Hippocampal formation (tissue), 2 donors: ENCODE data around the gene SRGAP3.
A peak's percentile ranks its signal among the peaks of the same experiment; 100 is the strongest.

Experiments used
- DNase-seq, 2 donors: peaks; one replicate each; lab custom pipeline; 2025; lab: John Stamatoyannopoulos, UW

Gene SRGAP3

DNA sequence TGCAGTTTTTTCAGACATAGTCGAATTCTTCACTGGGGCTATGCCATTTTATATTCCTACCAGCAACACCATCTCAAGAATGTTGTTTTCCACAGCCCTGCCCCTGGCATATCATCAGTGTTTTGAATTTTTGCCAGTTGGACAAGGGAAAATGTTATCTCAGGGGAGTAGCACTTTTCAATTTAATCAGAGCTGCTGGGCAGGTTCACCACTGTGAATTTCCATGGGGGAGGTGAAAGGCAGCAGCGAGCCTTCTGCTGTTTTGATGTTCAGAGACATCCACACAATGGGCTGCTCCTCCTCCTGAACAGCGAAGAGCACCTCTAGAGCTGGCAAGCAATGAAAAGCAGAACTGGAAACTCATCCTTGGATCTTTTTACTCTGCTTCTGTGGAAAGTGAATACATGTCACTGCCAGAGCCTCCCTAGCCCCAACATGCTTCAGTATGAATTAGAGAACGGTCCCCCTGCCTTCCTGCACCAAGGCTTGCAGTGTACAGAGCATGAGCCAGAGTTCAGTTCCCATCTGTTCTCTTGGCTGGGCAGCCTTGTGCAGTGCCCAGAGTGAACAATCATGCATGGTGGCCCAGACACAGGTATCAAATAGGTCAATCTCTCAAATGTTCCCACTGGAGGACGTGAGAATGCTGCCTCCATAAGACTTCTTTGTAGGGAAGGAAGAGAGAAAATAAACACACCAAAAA lies 230.0 kb downstream of the SRGAP3 start:
- DNase-seq = no peak

DNA sequence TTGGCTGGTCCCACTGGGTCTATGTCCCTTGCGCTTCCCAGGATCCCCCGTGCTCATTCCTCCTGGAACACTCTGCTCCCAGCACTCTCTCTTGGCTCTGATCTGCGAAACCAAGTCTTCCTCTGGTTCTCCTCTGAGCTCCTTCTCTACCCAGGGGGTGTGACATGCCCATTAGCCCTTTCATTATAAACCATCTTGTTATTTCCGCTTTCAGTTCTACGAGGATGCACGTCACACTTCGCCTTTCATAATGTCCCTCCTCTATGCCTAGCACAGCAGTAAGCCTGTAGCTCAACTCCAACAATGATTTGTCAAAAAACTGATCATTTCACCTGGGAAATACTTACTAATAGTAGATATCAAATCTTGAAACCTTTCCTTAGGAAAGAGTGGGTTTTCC lies 234.2 kb downstream of the SRGAP3 start:
- DNase-seq = no peak

DNA sequence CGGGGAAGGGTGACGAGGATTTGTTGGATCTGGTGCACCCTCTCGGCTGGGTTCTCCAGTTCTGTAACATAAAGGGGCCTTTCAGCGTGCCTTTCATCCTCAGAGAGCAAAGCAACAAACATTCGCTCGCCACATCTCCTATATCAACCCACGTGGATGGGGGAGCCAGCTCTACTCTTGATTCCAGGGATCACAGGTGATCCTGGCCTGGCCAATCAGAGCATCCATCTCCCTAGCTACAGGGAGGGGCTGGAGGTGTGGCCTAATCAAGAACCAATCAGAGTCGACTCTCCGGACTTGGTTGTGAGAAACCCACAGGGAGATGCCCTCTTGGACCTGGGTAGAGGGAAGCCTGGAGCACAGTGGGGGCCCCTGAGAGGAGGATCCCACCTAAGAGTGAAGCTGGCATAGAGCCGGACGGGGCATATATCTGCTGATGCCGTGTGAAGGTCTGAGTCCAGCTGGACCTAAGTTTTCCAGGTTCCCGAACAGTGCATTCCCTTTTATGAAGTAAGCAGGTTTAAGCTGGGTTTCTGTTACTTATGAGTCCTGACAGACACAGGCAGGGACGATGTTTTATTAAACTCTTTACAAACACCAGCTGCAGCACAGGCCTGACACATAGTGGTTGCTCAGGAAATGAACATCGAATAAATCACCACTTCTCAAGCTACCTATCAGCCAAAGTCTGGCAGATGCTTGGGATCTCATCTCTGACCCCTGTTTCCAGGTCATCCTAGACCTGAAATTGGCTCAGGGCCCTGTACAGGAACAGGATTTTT lies 235.5 kb downstream of the SRGAP3 start:
- DNase-seq = no peak

DNA sequence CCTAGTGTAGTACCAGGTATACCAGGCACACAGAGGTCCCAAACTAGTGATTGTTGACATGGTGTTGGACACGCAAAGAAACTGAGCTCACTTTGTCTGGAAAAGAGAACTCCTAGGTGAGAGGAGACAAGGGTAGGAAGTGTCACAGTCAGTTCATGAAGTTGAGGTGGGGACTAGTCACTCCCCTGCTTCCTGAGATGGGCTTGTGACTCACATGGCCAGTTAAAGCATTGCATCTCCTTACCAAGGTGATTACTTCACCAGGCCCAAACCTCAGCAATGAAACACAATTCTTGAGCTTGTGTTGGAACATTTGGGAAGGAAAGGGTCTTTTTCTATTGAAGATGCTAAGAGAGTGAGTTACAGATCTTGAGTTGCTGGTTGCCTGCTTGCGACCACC lies 236.9 kb downstream of the SRGAP3 start:
- DNase-seq = no peak

DNA sequence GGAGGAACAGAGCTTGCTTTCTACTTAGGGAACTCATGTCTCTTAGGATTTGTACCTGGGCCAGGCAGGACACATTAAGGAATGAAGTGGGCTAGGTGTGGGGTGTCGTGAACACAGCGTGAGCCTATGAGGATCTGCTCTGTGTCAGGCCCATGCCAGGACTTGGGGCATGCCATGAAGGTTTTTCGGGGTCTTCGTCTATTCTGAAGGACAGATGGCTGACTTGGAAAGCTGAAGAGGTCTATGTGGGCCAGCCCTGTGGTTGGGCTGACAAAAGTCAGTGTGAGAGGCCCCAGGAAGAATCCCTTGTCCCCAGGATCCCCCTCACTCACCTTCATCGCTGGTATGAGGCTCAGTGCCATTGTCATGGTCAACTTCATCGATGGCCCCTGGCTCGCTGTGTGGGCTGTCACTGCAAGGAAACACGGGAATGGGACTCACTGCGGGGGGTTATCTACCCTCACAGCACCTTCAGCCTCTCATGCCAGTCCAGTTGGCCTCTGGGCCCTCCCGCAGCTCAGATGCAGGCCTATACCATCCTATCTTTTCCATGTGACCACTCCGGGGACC lies 239.4 kb downstream of the SRGAP3 start:
- DNase-seq = no peak

DNA sequence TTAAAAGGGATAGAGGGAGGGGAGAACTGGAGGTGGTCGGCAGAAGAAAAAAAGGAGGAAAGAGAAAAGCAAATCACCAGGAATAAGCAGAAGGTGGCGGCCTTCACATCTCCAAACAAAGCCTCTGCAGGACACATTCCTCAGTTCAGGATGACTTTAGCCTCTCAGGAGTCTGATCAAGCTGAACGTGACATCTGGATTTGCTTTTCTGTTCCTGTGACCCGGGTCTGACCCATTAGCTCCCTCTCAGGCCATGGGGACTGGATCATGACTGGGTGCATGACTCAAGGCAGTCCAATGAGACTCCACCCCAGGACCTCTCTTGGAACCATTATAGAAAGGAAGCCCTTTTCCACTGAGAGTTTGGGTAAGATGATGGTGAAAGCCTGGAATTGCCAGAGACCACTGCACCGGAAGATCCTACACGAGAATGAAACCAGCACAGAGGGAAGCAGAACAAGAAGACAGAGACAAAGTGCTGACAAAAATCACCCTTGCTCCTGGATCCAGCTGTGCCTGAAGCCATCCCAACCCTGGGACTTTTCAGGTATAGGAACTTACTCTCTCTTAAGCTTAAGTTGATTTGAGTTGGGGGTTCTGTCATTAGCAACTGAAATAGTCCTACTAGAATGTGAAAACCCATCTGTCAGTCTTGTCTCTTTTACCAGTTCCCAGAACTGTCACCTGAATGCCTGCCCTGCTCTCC lies 240.7 kb downstream of the SRGAP3 start:
- DNase-seq = no peak

DNA sequence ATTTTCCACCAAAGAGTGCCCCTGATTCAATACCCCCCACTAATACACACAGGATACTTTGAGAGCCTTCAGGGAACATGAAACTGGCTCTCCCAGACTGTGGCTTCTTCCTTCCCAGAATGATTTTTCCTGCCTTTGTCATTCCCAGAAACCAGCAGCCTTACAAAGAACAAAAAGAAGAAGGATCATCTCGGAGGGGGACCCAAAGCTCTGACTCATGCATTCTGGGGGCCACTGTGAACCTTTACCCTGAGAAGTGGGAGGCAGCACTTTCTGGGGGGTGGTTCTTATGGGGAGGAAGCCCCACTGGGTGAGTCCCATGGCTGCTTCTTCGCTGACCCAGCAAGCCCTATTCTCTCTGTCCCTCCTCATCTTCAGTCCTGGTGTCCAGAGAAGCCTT lies 241.5 kb downstream of the SRGAP3 start:
- DNase-seq = no peak

DNA sequence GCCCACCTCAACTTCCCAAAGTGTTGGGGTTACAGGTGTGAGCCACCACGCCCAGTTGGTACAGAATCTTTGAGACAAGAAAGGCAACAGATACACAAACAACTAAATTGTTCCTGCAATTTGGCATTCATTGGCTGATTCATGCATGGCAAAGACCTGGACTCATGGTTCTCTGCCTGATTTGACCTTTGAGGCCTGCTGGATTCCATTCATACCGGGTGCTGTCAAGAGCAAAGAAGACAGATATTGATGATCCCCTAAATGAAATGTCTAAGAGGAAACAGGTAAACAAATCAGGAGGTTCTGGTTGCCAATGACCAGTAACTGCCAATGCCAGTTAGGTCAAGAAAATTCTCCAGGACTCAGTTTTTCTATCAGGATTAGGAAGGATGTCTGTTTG lies 242.2 kb downstream of the SRGAP3 start:
- no peak for DNase-seq

DNA sequence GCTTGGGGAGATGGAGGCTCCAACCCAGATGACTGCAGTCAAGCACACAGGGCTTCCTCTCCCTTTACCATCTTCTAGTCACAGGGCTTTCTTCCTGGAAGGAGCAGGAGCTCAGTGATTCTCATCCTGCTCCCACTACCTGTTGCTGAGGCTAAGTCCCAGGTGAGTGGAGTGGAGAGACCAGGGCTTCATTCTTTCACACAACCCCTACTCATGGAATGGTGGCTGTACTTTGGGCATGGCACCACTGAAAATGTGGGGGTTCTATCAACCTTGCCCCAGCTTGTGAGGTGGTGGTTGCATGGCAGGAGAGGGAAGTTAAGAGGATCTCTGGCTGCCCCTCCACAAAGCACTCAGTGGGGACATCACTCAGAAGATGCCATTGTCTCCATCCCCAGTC lies 249.4 kb downstream of the SRGAP3 start:
- no peak for DNase-seq

DNA sequence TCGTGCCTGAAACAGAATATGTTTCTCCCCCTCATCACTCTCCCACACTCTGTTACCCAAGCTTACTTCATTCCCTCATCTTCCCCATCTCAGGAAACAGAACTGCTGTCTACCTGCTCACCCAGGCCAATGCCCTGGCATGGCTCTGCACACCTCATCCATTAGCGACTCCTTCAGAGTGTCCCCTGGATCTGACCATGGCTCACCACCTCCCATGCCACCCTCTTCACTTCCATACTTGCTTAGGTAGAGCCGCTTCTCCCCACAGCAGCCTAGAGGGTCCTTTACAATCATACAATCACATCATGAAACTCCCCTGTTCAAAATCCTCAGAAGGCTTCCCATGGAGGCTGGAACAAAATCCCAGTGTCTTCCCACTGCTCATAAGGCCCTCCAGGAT lies 252.3 kb downstream of the SRGAP3 start:
- no peak for DNase-seq

DNA sequence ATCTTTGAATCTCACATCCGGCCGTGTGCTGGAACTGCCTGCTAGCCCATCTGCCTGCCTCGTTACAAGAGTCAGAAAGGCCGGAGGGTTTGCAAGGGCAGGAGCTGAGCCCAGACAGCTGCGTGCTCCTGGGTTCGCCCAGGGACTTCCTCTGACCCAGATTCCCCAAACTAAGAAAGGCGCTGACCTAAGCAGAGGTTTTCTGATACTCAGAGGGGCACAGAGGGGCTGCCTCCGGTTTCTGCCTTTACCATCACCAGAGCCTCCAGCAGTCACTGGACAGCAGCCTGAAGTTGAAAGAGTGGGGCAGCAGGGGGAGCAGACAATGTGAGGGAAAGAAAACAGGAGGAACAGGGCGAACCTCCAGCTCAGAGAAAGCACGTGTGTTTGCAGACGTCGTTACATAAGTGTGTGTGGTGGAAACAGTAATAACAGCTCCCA lies 252.7 kb downstream of the SRGAP3 start:
- peak in 1 of 2 donors; percentile 70 for DNase-seq

DNA sequence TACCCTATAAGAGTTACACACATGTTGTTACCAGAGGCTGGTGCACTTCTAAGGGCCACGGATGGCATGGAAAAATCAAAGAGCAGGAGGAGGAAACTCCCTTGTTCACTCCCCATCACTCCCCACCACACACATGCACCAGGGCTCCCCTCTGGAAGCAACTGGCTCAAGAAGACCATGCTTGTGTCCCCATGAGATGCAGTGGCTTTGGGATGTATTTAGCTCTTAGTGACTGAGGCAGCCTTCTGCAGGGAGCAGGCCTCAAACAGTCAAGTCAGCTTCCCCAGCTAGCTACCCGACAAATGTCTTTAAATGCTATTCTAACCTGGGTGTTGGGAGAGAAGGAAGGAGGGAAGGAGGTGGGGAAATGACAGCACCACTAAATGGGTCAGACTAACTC lies 253.2 kb downstream of the SRGAP3 start:
- no peak for DNase-seq

DNA sequence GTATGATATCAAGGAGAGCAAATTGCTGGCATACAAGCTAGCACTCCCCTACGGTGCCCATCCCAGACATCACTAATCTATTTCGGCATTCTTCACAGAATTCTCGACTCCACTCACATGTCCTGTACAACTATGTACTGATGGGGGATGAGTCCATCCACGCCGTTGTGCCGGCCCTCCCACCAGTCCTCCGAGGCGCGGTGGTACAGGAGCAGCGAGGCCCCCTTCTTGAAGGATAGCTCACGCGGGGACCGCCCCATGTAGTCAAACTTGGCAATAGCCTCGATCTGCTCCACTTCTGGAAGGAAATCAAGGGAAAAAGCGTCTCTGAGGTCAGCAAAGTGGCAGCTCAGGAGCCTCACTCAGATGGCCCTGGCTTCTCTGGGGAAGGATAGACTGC lies 255.2 kb downstream of the SRGAP3 start:
- no peak for DNase-seq

DNA sequence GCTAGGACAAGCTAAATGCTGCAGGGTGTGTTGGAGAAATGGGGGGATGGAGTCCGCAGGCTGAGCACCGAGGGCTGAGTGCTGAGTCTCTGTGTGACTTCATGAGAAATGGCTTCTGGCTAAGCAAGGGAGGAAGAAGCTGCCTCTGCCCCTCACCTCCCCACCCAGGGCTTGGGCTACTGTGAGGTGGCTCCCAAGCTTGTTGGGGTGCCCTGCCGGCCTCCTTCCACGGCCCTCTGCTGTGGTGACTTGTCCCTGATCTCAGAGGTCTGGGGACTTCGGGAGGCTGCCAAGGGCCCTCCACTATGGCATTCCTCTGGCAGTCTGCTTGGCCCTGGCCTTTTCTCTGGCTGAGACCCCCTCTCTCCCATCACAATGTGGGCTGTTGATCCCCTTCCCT lies 256.1 kb downstream of the SRGAP3 start:
- no peak for DNase-seq

DNA sequence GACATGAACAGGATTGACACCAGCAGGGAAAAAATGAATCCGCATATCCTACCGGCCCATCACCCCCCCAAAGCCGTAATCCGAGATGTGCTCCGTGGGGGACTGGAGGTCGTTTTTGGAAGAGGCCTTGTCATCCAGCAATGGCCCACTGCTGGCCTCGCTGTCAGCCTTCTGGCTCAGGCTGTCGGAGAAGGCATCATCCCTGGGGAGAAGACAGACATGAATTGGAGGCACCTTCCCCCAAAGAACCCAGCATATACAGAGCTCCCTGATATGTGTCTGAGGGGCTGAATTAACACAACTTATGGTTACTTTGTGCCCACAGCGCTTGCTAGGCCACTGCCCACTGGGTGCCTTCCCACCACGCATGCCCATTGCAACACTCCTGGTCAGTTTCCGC lies 256.6 kb downstream of the SRGAP3 start:
- no peak for DNase-seq

DNA sequence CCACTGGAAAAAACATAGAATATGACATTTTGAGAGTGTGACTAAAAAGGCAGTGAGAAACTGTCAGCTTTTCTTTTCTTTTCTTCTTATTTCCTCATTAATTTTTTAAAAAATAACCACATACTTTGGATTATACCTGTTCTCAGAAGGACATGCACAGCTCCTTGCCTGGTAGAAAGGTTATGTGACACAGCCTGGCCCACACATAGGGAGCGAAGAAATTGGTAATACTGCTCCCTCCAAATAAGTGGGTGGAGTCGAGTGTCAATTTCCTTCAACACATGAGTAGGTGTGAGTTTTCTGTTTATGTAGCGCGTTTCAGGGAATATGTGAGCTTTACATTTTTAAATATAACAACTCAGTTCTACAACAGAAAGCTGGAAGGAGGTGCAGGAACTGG lies 257.2 kb downstream of the SRGAP3 start:
- DNase-seq = no peak

DNA sequence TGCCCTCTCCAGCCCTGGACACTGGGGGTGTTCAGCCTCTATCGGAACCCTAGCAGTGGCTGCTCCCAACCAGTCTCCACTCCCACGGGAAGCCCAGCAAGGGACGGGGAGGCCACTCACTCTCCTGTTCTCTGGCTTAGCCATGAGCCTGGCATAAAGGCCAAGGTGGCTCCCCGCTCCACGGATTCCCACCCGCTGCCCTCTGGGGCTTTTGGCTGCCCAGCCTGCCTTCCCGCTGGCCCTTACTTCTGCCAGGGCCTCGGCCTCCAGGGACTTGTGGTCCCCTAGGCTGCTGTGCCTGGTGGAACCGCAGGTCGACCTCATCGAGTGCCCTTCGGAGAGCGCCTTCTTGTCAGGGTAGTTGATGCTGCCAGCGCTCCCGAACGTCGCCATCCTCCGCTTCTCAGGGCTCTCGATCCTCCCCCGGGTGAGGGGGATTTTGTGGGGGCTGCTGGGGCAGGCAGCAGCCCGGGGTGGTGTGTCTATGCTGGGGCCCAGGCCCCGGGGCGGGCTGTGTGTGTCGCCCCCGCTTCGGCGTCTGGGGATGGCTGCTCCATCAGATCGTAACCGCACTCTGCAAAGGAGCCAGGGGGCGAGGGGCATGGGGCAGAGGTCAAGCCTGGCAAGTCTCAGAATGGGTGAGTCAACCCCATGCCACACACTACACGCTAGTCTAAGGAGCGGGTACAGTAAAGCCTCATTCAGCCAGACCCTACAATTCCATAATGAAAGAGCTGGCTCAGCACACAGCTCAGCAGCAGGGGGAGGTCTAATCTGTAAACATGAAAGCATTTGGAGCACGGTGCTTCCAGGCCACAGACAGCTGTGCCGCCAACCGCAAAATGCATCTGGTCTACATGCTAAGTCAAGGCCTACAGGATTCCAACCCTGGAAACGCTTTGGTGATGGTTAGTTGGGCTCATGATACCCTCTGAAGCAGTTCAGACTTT lies 258.9 kb downstream of the SRGAP3 start:
- DNase-seq = no peak

DNA sequence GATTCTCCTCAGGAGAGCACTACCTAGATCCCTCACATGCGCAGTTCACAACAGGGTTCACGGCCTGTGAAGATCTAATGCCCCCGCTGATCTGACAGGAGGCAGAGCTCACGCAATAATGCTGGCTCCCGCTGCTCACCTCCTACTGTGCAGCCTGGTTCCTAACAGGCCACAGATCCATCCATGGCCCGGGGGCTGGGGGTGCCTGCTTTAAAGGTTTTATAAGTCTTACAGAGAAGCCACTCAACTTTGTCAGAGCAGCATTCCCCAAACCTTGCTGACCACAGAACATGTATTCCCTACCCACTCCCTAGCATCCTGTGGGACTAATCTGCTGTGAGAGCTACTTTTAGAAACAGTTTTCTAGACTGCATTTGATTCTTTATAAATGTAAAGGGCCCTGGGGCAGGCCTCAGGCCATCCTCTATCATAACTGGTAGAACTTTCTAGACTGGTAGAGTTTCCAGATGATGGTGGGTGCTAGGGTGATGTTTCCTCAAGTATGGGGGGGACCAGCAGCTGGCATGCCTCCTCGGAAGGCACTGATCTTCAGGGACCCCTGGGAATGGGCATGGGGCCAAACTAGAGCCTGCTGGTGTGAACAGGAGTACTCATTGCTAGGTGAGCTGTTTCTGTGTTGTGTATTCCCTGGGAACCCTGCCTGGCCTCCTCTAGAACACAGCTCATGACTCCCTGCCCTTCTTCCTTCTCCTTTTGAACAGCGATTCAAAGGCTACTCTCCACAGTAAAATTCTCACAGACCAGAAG lies 260.5 kb downstream of the SRGAP3 start:
- no peak for DNase-seq

DNA sequence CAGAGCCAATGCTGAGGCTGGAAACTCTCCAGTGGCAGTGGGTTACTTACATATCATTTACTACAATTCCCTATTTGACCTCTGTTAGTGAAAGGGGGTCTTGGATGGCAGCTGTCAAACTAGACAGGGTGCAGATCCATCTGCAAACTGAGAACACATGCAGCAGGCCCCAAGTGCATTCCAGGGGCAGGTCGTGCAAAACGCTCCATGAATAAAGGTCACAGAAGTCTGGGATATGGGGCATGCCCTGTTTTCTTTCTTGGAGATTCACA lies 261.1 kb downstream of the SRGAP3 start:
- DNase-seq = no peak

DNA sequence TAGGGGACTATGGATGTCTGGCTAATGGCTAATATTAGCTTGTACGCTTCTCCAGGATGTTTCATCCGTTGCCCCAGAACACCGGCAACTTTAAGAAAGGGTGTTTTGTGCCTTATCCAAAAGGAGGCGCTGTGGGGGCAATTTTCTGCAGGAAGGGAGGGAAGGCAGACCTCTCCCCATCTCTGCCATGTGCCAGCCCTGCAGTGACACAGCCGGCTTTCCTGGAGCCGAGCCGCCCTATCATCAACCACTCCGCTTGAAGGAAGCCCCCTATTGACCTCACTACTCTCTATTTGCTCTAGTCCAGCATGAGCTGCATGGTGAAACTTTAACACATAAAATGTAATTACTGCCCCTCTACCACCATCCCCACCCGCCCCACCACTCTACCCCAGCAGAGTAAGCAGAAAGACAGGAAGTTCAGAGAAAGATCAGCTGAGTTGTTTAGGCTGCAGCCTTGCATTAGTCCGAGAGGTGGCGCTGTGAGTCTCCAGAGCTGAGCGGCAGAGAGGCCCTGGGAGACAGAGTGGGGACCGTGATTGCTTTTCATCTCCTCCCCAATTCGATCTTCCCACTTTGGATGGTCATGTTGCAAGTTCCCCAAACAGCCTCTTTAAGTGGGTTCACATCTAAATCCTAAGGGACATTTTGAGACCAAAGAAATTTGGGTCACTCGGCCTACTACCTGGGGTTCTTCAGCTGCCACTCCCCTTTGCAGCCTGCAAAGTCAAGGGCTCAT lies 261.6 kb downstream of the SRGAP3 start:
- peak; percentile 30 to 76 for DNase-seq
